HG02759 (cell line): ENCODE results near the gene C1R.

ENCODE experiments used
- ATAC-seq: cut with Tn5 transposase; IDR thresholded peaks from one replicate; pipeline ENCODE4 v1.9.1; 2021; ENCODE audit warnings: mild to moderate bottlenecking, moderate library complexity; ENCODE audit not compliant: unreplicated experiment

Gene C1R

GRCh38 chr12:7100239-7100638, 8.0 kb upstream of the C1R start:
- no peak for ATAC-seq

GRCh38 chr12:7099290-7099996, 7.2 kb upstream of the C1R start:
- no peak for ATAC-seq

- ATAC-seq, result no peak
Observed at GRCh38 chr12:7096979-7097378, 4.7 kb upstream of the C1R start.

- no peak for ATAC-seq
Observed at GRCh38 chr12:7096006-7096932, 4.0 kb upstream of the C1R start.

- no peak for ATAC-seq
Observed at GRCh38 chr12:7093892-7094291, 1.6 kb upstream of the C1R start.

- ATAC-seq, result no peak
Observed at GRCh38 chr12:7093486-7093885, 1.2 kb upstream of the C1R start.

GRCh38 chr12:7092986-7093460, 778 bp upstream of the C1R start:
- no peak for ATAC-seq

GRCh38 chr12:7091660-7092228, 501 bp downstream of the C1R start:
- ATAC-seq, result no peak

GRCh38 chr12:7091171-7091570, 1.1 kb downstream of the C1R start:
- no peak for ATAC-seq

- ATAC-seq, result no peak
Observed at GRCh38 chr12:7090222-7090998, 1.8 kb downstream of the C1R start.

GRCh38 chr12:7089196-7089871, 2.9 kb downstream of the C1R start:
- ATAC-seq, result no peak

GRCh38 chr12:7083125-7083524, 9.1 kb downstream of the C1R start:
- no peak for ATAC-seq

GRCh38 chr12:7081037-7081436, 11.2 kb downstream of the C1R start:
- ATAC-seq, result no peak

- ATAC-seq, result no peak
Observed at GRCh38 chr12:7079826-7080125, 12.5 kb downstream of the C1R start.

- ATAC-seq, result no peak
Observed at GRCh38 chr12:7078163-7078562, 14.1 kb downstream of the C1R start.

- ATAC-seq, result no peak
Observed at GRCh38 chr12:7076493-7076892, 15.8 kb downstream of the C1R start.

- ATAC-seq, result no peak
Observed at GRCh38 chr12:7075939-7076338, 16.3 kb downstream of the C1R start.

- ATAC-seq, result no peak
Observed at GRCh38 chr12:7075518-7075917, 16.7 kb downstream of the C1R start.

GRCh38 chr12:7073946-7074345, 18.3 kb downstream of the C1R start:
- no peak for ATAC-seq

GRCh38 chr12:7072554-7072953, 19.7 kb downstream of the C1R start:
- ATAC-seq, result no peak

GRCh38 chr12:7072035-7072434, 20.2 kb downstream of the C1R start:
- ATAC-seq, result no peak
